ENCODE data around the gene UBAC2.
"Not testable (repeated sequence)": the region's sequence is repeated elsewhere in the genome, so short reads cannot be mapped to it uniquely, and the experiment has no call there.

The UBAC2 gene

GRCh38 chr13:99404005-99404755, 203.5 kb downstream of the UBAC2 start:
- DNase-seq = no peak

- no peak for DNase-seq
Observed at GRCh38 chr13:99405966-99406365, 205.3 kb downstream of the UBAC2 start.

GRCh38 chr13:99406799-99407201, 206.1 kb downstream of the UBAC2 start:
- DNase-seq = no peak

GRCh38 chr13:99407906-99408702, 207.4 kb downstream of the UBAC2 start:
- no peak for DNase-seq

GRCh38 chr13:99408703-99409000, 208.0 kb downstream of the UBAC2 start:
- no peak for DNase-seq

- DNase-seq = not testable (repeated sequence)
Observed at GRCh38 chr13:99409461-99410083, 208.9 kb downstream of the UBAC2 start.

GRCh38 chr13:99410646-99411475, 210.2 kb downstream of the UBAC2 start:
- DNase-seq = not testable (repeated sequence)

GRCh38 chr13:99412856-99413255, 212.2 kb downstream of the UBAC2 start:
- DNase-seq = no peak

GRCh38 chr13:99414048-99414995, 213.7 kb downstream of the UBAC2 start:
- no peak for DNase-seq

GRCh38 chr13:99415014-99415650, 214.5 kb downstream of the UBAC2 start:
- no peak for DNase-seq

- peak; percentile 46 to 67 for DNase-seq
Observed at GRCh38 chr13:99415851-99416331, 215.2 kb downstream of the UBAC2 start.

- no peak for DNase-seq
Observed at GRCh38 chr13:99416411-99417121, 215.9 kb downstream of the UBAC2 start.

GRCh38 chr13:99417201-99418102, 216.8 kb downstream of the UBAC2 start:
- no peak for DNase-seq

GRCh38 chr13:99418103-99418842, 217.6 kb downstream of the UBAC2 start:
- DNase-seq = no peak

- DNase-seq = no peak
Observed at GRCh38 chr13:99418843-99419140, 218.1 kb downstream of the UBAC2 start.

- no peak for DNase-seq
Observed at GRCh38 chr13:99419591-99420243, 219.1 kb downstream of the UBAC2 start.

GRCh38 chr13:99421271-99421670, 220.6 kb downstream of the UBAC2 start:
- no peak for DNase-seq

Data from stimulated activated CD4-positive, alpha-beta T cell treated with anti-CD3 and anti-CD28 coated beads, Interleukin-4, amount 100 ng/mL, for 4 hours (primary cell).